Dendritic cell treated with granulocyte-macrophage colony-stimulating factor and Interleukin-4, amounts not matched to agents 40 ng/mL and 50 ng/mL, for 4 days (primary cell): ENCODE data around the gene TFEC.
"Not testable (repeated sequence)": the region's sequence is repeated elsewhere in the genome, so short reads cannot be mapped to it uniquely, and the experiment has no call there.

Source experiments
- H3K27ac Mint-ChIP-seq: one replicate; pipeline ENCODE4 v1.8.0; 2022; ENCODE audit warnings: mild to moderate bottlenecking, mixed read lengths
- H3K27me3 Mint-ChIP-seq: one replicate; pipeline ENCODE4 v1.8.0; 2022; ENCODE audit warnings: mild to moderate bottlenecking, mixed read lengths
- H3K36me3 Mint-ChIP-seq: one replicate; pipeline ENCODE4 v1.8.0; 2022; ENCODE audit warnings: low read depth, mixed read lengths
- H3K4me1 Mint-ChIP-seq: one replicate; pipeline ENCODE4 v1.8.0; 2022; ENCODE audit warnings: low read depth, mixed read lengths
- H3K4me3 Mint-ChIP-seq: one replicate; pipeline ENCODE4 v1.8.0; 2022; ENCODE audit warnings: mild to moderate bottlenecking, moderate library complexity, mixed read lengths
- H3K9me3 Mint-ChIP-seq: one replicate; pipeline ENCODE4 v1.8.0; 2022; ENCODE audit warnings: mixed read lengths
- intact Hi-C: fragments of 100-400 bp; cut with micrococcal nuclease; formaldehyde crosslinking; loops from one replicate; pipeline ENCODE4 v1.15.0; 2022

Gene TFEC

DNA sequence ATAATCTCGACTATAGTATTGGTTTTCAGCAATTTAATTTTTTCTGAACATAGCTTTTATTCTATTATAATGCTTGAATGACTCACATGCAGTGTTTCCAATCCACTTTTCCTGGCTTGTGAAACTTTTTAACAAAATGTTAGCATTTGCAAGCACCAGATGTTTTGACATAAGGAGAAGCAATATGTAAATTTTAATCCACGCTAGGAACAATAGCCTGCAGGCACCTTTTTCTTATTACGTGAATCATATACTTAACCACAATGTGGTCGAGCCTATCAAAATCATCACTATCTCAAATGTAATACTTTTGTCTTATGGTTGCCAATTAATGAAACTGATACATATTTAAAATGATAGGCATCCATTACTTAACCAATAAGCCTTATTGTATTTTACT, 97.1 kb downstream of the TFEC start:
- H3K9me3 Mint-ChIP-seq, result peaks cover 8% of the 10 kb centered on the region
- no peaks in the 10 kb centered on the region for H3K27me3 Mint-ChIP-seq
- peaks cover 30% of the 10 kb centered on the region for H3K36me3 Mint-ChIP-seq
- H3K27ac Mint-ChIP-seq, result no peak overlapping the region
- peaks cover 12% of the 10 kb centered on the region for H3K4me1 Mint-ChIP-seq
- intact Hi-C loops, result loop anchor here (10.0 kb wide), 1 partner anchor 91 kb away; no protein-coding TSS in a partner anchor
- no peak overlapping the region for H3K4me3 Mint-ChIP-seq

DNA sequence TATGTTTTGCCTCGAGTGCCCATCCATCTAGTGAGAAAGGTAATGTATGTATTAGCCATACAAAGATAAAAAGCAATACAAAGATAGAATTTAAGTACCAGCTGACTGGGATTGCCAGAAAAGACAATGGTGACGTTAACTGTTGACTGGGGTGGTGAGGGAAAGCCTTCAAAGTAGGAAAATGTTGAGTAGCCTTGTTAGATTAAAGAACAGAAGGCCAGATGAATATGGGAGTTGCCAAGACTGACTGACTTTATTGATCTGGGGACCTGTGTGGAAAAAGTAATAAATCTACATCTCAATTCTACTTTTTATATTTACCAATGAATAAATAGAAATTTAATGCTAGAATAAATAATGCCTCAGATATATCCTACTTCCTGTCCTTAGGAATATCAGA, 97.7 kb downstream of the TFEC start:
- H3K4me1 Mint-ChIP-seq, result peaks cover 12% of the 10 kb centered on the region

DNA sequence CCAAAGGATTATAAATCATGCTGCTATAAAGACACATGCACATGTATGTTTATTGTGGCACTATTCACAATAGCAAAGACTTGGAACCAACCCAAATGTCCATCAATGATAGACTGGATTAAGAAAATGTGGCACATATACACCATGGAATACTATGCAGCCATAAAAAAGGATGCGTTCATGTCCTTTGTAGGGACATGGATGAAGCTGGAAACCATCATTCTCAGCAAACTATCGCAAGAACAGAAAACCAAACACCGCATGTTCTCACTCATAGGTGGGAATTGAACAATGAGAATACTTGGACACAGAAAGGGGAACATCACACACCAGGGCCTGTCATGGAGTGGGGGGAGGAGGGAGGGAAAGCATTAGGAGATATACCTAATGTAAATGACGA, 100.4 kb downstream of the TFEC start:
- H3K27me3 Mint-ChIP-seq, H3K4me3 Mint-ChIP-seq, H3K27ac Mint-ChIP-seq, H3K9me3 Mint-ChIP-seq: not testable (repeated sequence)
- H3K36me3 Mint-ChIP-seq, result peaks cover 13% of the 10 kb centered on the region
- H3K4me1 Mint-ChIP-seq, result peaks cover 20% of the 10 kb centered on the region
- intact Hi-C loops, result loop anchor here (10.0 kb wide), 1 partner anchor 95 kb away; no protein-coding TSS in a partner anchor

More for the DNA sequence above, 97.7 kb downstream of the TFEC start:
- Mint-ChIP-seq H3K27ac (no peak overlapping the region), H3K4me3 (no peak overlapping the region), H3K9me3 (peaks cover 8% of the 10 kb centered on the region), H3K36me3 (peaks cover 26% of the 10 kb centered on the region), H3K27me3 (no peaks in the 10 kb centered on the region)
- intact Hi-C loops, result loop anchor here (10.0 kb wide), 1 partner anchor 92 kb away; no protein-coding TSS in a partner anchor

DNA sequence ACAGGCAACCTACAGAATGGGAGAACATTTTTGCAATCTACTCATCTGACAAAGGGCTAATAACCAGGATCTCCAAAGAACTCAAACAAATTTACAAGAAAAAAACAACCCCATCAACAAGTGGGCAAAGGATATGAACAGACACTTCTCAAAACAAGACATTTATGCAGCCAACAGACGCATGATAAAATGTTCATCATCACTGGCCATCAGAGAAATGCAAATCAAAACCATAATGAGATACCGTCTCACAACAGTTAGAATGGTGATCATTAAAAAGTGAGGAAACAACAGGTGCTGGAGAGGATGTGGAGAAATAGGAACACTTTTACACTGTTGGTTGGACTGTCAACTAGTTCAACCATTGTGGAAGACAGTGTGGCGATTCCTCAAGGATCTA, 100.8 kb downstream of the TFEC start:
- not testable (repeated sequence) for H3K4me3 Mint-ChIP-seq, H3K27me3 Mint-ChIP-seq, H3K27ac Mint-ChIP-seq, H3K9me3 Mint-ChIP-seq
- Mint-ChIP-seq H3K4me1 (peaks cover 20% of the 10 kb centered on the region), H3K36me3 (peaks cover 13% of the 10 kb centered on the region)
- intact Hi-C loops, result loop anchor here (10.0 kb wide), 1 partner anchor 95 kb away; no protein-coding TSS in a partner anchor

DNA sequence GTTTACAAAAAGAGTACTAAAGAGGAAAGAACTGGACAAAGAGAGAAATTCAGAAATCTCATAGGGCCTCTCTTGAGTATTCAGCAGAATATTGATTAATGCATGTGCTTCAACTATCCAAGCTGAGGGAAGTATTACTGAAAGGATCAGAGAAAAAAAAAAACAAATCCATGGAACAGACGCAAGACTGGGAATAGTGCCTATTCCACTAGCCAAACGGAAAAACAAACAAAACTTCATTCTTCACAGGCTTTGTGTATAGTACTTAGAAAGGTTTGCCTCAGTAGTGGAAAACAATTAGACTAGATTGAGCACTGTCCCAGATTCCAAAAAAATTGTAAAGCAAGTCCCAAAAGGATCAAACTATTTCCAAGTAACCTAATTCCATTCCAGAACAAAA, 106.2 kb downstream of the TFEC start:
- H3K4me3 Mint-ChIP-seq, result no peak overlapping the region
- intact Hi-C loops, result no loop called here
- H3K27ac Mint-ChIP-seq, result no peak overlapping the region
- H3K4me1 Mint-ChIP-seq, result peaks cover 20% of the 10 kb centered on the region
- peaks cover 6% of the 10 kb centered on the region for H3K36me3 Mint-ChIP-seq
- H3K9me3 Mint-ChIP-seq, result no peaks in the 10 kb centered on the region
- no peaks in the 10 kb centered on the region for H3K27me3 Mint-ChIP-seq

DNA sequence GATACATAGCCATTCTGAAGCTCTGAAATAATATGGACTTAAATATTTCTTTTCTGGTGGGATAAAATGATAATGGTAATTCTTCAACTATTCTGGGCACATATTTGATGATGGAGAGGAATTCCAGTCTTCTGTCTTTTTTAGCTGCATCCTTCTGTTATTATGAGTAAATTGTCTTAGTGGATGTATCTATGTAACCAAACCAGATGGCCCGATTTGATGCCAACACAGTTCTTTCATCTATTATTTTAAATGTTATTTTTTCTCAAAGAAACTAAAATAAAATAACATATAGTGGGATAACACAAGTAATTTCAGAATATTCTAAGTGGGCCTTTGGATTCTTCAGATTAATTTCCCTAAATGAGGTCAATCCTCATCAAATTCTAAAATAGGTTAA, 110.2 kb downstream of the TFEC start:
- intact Hi-C loops, result no loop called here
- Mint-ChIP-seq H3K4me3 (no peak overlapping the region), H3K4me1 (no peaks in the 10 kb centered on the region), H3K27ac (no peak overlapping the region), H3K27me3 (no peaks in the 10 kb centered on the region), H3K36me3 (no peaks in the 10 kb centered on the region), H3K9me3 (no peaks in the 10 kb centered on the region)

DNA sequence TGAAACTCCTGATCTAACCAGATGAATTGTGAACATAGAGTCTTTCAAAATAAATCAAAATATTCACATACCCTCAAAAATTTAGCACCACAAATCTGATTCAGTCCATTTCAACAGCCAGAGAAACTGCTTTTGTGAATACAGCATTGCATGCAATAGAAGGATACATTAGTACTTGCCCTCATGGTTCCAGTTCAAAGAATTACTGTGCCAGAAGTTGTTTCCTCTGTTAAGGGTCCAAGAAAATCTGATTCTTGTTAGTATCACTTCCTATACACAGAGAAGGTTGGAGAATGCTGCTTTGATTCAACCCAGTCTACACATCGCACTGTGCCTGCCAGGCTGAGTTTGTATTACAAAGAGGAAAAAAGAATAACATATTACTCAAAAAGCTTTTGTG, 115.6 kb downstream of the TFEC start:
- intact Hi-C loops, result loop anchor here (5.0 kb wide), 1 partner anchor 558 kb away; no protein-coding TSS in a partner anchor
- no peak overlapping the region for H3K4me3 Mint-ChIP-seq
- no peaks in the 10 kb centered on the region for H3K9me3 Mint-ChIP-seq
- H3K36me3 Mint-ChIP-seq, result no peaks in the 10 kb centered on the region
- H3K27me3 Mint-ChIP-seq, result no peaks in the 10 kb centered on the region
- H3K4me1 Mint-ChIP-seq, result no peaks in the 10 kb centered on the region
- H3K27ac Mint-ChIP-seq, result no peak overlapping the region

DNA sequence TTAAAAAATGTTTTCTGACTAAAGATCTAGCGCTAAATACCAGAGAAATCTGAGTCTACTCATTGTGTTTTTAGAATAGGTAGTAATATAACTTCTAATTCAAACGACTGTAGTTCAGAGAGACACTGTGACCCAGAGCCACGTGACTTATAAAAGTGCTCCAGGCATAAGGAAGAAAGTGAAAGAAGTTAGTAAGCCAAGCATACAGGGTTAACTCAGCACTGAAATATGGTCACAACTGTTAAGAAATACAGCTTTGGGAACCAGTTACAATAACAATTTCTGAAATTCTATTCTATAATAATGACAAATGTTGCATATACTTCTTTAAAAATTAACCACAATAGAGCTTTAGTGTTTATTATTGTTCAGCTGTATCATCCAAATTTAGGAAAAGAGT, 119.1 kb downstream of the TFEC start:
- intact Hi-C loops, result loop anchor here (2.0 to 5.0 kb wide), 2 partner anchors 211 to 554 kb away; no protein-coding TSS in a partner anchor
- Mint-ChIP-seq H3K27ac (no peak overlapping the region), H3K27me3 (no peaks in the 10 kb centered on the region), H3K36me3 (no peaks in the 10 kb centered on the region), H3K9me3 (no peaks in the 10 kb centered on the region), H3K4me3 (no peak overlapping the region), H3K4me1 (no peaks in the 10 kb centered on the region)

DNA sequence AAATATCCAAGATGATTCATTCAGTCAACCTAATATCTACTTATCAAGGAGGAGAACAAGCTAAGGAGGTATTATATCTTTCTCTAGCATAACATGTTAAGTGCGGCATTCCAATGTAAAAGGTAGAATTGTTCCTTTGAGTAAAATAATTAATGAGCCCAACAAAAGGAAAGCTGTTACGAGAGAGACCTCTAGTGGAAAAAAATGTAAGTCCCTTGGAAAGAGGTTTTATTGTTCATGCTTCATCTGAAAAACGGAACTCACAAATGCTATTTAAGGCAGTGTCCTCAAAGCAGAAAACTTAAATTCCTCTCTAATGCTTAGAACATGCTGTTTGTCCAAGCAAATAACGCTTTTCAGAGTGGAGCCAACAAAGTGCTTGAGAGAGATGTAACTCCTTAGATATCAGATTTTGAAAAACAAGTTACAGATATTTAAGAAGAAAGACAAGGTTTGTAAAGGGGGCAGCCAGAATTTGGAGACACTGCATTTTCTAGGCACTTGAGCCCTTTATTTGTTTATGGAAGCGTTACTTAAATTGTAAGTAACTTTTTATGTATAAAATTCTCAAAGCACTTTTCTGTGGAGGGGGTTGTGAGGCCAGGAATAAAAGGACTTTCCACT, 119.9 kb downstream of the TFEC start:
- intact Hi-C loops, result loop anchor here (1.0 to 5.0 kb wide), 3 partner anchors 212 to 1045 kb away; no protein-coding TSS in a partner anchor
- Mint-ChIP-seq H3K36me3 (no peaks in the 10 kb centered on the region), H3K4me3 (no peak overlapping the region), H3K4me1 (no peaks in the 10 kb centered on the region), H3K9me3 (no peaks in the 10 kb centered on the region), H3K27me3 (peaks cover 2% of the 10 kb centered on the region), H3K27ac (no peak overlapping the region)

DNA sequence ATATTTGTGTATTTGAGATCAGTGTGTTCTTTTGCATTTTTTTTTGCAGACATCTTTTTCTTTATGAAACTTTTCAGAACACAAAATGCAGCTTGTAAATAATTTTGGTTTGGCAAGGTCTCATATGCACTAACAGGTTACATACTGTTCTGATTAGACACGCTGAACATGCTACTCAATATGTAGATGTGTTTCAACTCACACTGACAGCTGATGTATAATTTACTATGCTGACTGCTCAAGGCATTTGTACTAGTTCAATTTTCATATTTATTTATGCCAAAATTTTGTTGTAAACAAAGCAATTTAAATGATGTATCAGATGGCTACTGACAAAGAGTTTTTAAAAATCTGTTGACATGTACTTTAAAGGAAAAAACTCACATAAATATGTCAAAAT, 123.8 kb downstream of the TFEC start:
- H3K27me3 Mint-ChIP-seq, result peaks cover 2% of the 10 kb centered on the region
- no peak overlapping the region for H3K27ac Mint-ChIP-seq
- H3K36me3 Mint-ChIP-seq, result no peaks in the 10 kb centered on the region
- intact Hi-C loops, result no loop called here
- H3K4me1 Mint-ChIP-seq, result no peaks in the 10 kb centered on the region
- no peaks in the 10 kb centered on the region for H3K9me3 Mint-ChIP-seq
- no peak overlapping the region for H3K4me3 Mint-ChIP-seq

DNA sequence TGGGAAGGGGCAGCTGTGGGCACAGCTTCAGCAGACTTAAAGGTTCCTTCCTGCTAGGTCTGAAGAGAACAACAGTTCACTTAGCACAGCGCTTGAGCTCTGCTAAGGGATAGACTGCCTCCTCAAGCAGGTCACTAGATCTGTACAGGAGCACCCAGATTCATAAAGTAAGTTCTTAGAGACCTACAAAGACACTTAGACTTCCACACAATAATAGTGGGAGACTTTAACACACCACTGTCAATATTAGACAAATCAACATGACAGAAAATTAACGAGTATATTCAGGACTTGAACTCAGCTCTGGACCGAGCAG, 140.9 kb downstream of the TFEC start:
- peaks cover 26% of the 10 kb centered on the region for H3K9me3 Mint-ChIP-seq
- H3K27me3 Mint-ChIP-seq, result peaks cover 1% of the 10 kb centered on the region
- no peaks in the 10 kb centered on the region for H3K36me3 Mint-ChIP-seq
- intact Hi-C loops, result no loop called here
- H3K4me1 Mint-ChIP-seq, result no peaks in the 10 kb centered on the region
- no peak overlapping the region for H3K27ac Mint-ChIP-seq
- H3K4me3 Mint-ChIP-seq, result no peak overlapping the region

DNA sequence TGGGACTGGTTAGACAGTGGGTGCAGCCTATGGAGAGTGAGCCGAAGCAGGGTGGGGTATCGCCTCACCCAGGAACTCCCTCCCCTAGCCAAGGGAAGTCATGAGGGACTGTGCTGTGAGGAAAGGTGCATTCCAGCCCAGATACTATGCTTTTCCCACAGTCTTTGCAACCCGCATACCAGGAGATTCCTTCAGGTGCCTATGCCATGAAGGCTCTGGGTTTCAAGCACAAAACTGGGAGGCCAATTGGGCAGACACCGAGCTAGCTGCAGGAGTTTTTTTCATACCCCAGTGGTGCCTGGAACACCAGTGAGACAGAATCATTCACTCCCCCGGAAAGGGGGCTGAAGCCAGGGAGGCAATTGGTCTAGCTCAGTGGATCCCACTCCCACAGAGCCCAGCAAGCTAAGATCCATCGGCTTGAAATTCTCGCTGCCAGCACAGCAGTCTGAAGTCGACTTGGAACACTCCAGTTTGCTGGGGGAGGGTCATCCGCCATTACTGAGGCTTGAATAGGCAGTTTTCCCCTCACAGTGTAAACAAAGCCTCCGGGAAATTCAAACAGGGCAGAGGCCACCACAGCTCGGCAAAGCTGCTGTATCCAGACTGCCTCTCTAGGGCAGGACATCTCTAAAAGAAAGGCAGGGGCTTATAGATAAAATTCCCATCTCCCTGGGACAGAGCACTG, 141.4 kb downstream of the TFEC start:
- H3K27me3 Mint-ChIP-seq, result peaks cover 1% of the 10 kb centered on the region
- intact Hi-C loops, result no loop called here
- H3K27ac Mint-ChIP-seq, result no peak overlapping the region
- H3K4me1 Mint-ChIP-seq, result no peaks in the 10 kb centered on the region
- H3K9me3 Mint-ChIP-seq, result peaks cover 26% of the 10 kb centered on the region
- H3K36me3 Mint-ChIP-seq, result no peaks in the 10 kb centered on the region
- H3K4me3 Mint-ChIP-seq, result no peak overlapping the region

DNA sequence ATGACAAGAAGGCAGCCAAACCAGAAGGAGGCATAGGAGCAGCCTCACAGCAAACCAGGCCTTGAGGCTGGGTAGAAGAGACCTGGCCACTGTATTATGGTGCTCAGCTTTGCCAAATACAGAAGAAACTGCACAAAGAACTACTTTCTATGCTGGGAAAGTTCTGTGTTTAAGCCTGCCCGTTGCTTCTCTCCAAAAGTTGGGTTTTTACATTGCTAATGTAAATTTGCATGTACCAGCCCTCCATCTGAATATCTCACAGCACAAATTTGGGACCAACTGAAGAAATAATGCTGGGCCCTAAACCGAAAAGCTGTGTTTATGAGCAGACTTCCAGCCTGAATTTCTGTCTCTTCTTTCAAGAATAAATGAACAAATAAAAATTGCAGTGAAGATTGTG, 145.0 kb downstream of the TFEC start:
- no peaks in the 10 kb centered on the region for H3K4me1 Mint-ChIP-seq
- H3K4me3 Mint-ChIP-seq, result no peak overlapping the region
- peaks cover 11% of the 10 kb centered on the region for H3K9me3 Mint-ChIP-seq
- no peak overlapping the region for H3K27ac Mint-ChIP-seq
- intact Hi-C loops, result no loop called here
- no peaks in the 10 kb centered on the region for H3K36me3 Mint-ChIP-seq
- peaks cover 1% of the 10 kb centered on the region for H3K27me3 Mint-ChIP-seq
